ENCODE results near the gene SPNS2. TPM values are rescaled to one million over a fixed set of nuclear protein-coding genes. Genes with fewer than 3 reads are reported as not detected.
A peak's percentile ranks its signal among the peaks of the same experiment; 100 is the strongest.

Gene SPNS2
- total RNA-seq, 1 donor: under 0.01 TPM

DNA sequence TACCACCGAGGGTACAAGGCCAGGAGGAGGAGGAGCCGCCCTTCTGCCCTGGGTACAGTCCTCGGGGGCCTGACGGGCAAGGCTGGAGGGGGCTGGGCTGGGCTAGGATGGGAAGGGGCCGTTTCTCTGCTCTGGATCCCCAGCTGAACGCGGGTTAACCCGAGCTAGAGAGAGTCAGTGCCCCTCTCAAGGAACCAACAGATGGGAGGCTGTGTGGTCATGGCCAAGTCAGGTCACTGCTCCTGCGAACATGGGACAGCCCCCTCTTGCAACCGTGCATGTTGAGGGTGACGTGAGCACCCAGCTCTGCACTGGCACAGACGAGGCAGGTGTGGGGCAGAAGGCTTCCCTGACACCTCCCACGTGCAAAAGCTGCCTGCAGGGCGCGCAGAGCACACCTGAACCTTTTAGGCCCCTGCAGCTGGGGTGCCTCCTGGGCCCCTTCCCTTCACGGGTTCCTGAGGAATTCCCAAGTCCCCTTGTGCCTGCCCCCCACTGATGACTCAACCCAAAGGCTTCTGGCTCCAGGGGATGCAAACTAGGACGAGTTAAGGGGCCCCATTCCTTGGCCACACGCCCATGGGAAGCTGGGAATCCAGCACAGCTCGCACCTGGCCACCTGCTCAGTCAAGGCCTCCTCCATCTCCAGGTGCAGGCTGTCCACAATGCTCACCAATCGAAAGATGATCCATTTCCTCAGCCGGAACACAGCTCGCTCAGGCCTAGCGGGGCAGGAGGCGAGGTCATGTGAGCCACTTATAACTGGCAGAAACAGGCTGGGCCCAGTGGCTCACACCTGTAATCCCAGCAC, 50.2 kb downstream of the SPNS2 start:
- H3K27ac ChIP-seq (ENCODE audit: low read depth, low read length): no peak overlapping the region
- no peak overlapping the region for H3K4me2 ChIP-seq (ENCODE audit: insufficient read depth, low read length)
- peaks cover 4% of the 10 kb centered on the region for H3K4me1 ChIP-seq (ENCODE audit: insufficient read depth, low read length)
- H3K9me3 ChIP-seq (ENCODE audit: low read depth, low read length): no peaks in the 10 kb centered on the region
- H3K79me2 ChIP-seq (ENCODE audit: insufficient read depth, low read length): peaks cover 8% of the 10 kb centered on the region
- no peak overlapping the region for H2AFZ ChIP-seq (ENCODE audit: low read length)
- H3K27me3 ChIP-seq (ENCODE audit: insufficient read depth, low read length): no peaks in the 10 kb centered on the region
- DNase-seq (ENCODE audit: insufficient read length, low spot score, missing footprints): peak; percentile 82
- TF ChIP-seq, protein P1, sequence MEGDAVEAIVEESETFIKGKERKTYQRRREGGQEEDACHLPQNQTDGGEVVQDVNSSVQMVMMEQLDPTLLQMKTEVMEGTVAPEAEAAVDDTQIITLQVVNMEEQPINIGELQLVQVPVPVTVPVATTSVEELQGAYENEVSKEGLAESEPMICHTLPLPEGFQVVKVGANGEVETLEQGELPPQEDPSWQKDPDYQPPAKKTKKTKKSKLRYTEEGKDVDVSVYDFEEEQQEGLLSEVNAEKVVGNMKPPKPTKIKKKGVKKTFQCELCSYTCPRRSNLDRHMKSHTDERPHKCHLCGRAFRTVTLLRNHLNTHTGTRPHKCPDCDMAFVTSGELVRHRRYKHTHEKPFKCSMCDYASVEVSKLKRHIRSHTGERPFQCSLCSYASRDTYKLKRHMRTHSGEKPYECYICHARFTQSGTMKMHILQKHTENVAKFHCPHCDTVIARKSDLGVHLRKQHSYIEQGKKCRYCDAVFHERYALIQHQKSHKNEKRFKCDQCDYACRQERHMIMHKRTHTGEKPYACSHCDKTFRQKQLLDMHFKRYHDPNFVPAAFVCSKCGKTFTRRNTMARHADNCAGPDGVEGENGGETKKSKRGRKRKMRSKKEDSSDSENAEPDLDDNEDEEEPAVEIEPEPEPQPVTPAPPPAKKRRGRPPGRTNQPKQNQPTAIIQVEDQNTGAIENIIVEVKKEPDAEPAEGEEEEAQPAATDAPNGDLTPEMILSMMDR (IDR thresholded peaks at IDR 0.05; ENCODE audit: extremely low read depth, low read depth, low read length): no peak
- peaks cover 13% of the 10 kb centered on the region for H4K20me1 ChIP-seq (ENCODE audit: insufficient read depth, low read length)
- no peak overlapping the region for H3K4me3 ChIP-seq (ENCODE audit: insufficient read depth, low read length)
- peaks cover 65% of the 10 kb centered on the region for H3K36me3 ChIP-seq (ENCODE audit: insufficient read depth, low read length)

DNA sequence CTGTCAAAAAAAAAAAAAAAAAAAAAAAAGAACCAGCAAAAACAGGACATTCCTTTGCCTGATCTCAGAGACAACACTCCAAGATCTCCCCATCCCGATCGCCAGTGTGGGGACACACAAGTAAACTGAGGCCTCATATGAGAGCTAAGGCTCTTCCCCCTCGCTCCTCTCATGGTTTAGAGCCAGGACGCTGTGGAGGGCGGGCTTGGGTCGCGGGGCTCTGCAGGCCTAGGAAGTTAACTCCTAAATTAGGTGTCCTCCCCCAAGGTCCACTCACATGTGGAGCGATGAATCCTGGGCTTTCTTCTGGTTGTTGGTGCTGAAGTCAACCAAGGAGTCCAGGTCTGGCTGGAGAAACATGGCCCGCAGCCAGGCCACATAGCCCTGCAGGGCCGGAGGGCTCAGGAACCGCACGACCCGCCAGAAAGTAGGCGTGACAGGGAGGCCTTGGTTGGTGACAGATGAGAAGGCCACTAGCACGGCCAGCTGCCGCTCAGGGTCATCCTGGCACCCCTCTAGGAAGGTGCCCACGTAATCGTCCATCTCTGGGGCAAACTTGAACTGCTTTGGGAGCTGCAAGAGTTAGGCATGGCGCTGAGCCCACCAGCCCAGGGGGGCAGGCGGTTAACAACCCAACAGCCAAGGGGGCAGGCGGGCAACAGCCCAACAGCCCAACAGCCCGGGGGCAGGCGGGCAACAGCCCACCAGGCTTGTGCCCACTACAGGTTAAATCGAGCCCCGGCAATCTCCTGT, 51.3 kb downstream of the SPNS2 start:
- DNase-seq (ENCODE audit: insufficient read length, low spot score, missing footprints): no peak
- TF ChIP-seq, protein P1 (IDR thresholded peaks at IDR 0.05; ENCODE audit: extremely low read depth, low read depth, low read length): no peak
- H4K20me1 ChIP-seq (ENCODE audit: insufficient read depth, low read length): peaks cover 17% of the 10 kb centered on the region
- no peaks in the 10 kb centered on the region for H3K27me3 ChIP-seq (ENCODE audit: insufficient read depth, low read length)
- no peaks in the 10 kb centered on the region for H3K9me3 ChIP-seq (ENCODE audit: low read depth, low read length)
- no peak overlapping the region for H3K27ac ChIP-seq (ENCODE audit: low read depth, low read length)
- H3K4me1 ChIP-seq (ENCODE audit: insufficient read depth, low read length): peaks cover 11% of the 10 kb centered on the region
- no peak overlapping the region for H2AFZ ChIP-seq (ENCODE audit: low read length)
- H3K79me2 ChIP-seq (ENCODE audit: insufficient read depth, low read length): peaks cover 18% of the 10 kb centered on the region
- no peak overlapping the region for H3K4me2 ChIP-seq (ENCODE audit: insufficient read depth, low read length)
- peaks cover 62% of the 10 kb centered on the region for H3K36me3 ChIP-seq (ENCODE audit: insufficient read depth, low read length)
- no peak overlapping the region for H3K4me3 ChIP-seq (ENCODE audit: insufficient read depth, low read length)

DNA sequence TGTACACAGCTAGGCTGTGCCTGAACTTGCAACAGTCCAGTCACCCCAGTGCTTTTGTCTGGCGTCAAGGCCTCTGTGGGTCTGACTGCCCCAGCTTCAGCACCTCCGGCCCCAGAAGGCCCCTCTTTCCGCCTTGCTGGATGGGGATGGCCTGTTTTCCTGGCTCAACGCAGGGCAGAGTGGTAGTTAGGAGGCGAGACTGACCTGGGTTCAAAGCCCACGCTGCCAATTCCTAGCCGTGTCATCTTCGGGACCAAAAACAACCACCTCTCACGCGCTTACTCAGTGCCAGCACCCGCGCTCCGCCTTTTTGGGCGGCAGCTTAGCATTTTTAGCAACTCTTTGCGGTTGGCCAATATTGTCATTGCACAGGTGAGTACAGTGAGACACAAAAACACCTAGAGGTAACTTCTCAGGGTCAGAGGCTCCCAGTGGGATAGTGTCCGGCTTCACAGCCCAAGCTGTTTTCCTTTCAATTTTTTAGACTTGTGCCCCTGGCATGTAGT, 51.9 kb downstream of the SPNS2 start:
- Histone ChIP-seq H3K4me1 (ENCODE audit: insufficient read depth, low read length) (peaks cover 14% of the 10 kb centered on the region), H3K79me2 (ENCODE audit: insufficient read depth, low read length) (peaks cover 25% of the 10 kb centered on the region), H3K9me3 (ENCODE audit: low read depth, low read length) (no peaks in the 10 kb centered on the region), H3K27me3 (ENCODE audit: insufficient read depth, low read length) (no peaks in the 10 kb centered on the region), H3K27ac (ENCODE audit: low read depth, low read length) (no peak overlapping the region), H3K4me3 (ENCODE audit: insufficient read depth, low read length) (no peak overlapping the region), H4K20me1 (ENCODE audit: insufficient read depth, low read length) (peaks cover 17% of the 10 kb centered on the region), H3K36me3 (ENCODE audit: insufficient read depth, low read length) (peaks cover 62% of the 10 kb centered on the region), H2AFZ (ENCODE audit: low read length) (no peak overlapping the region), H3K4me2 (ENCODE audit: insufficient read depth, low read length) (no peak overlapping the region)
- peak; percentile 81 for DNase-seq (ENCODE audit: insufficient read length, low spot score, missing footprints)
- TF ChIP-seq, protein P1 (IDR thresholded peaks at IDR 0.05; ENCODE audit: extremely low read depth, low read depth, low read length): no peak

DNA sequence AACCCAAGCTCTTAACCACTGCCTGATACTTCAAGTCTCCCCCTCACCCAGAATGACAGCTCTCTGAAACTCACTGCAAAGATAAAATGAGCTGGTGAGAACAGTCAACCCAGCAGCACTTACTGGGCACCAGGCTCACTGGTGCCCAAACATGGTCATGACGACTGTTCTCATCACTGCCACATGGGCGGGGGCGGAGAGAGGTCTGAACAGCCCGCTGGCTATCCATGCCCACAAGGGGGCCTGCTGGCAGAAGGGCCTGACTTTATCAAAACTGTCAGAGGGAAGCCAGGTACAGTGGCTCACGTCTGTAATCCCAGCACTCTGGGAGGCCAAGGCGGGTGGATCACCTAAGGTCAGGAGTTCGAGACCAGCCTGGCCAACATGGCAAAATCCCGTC, 52.5 kb downstream of the SPNS2 start:
- H4K20me1 ChIP-seq (ENCODE audit: insufficient read depth, low read length): peaks cover 17% of the 10 kb centered on the region
- DNase-seq (ENCODE audit: insufficient read length, low spot score, missing footprints): no peak
- H3K4me2 ChIP-seq (ENCODE audit: insufficient read depth, low read length): no peak overlapping the region
- H2AFZ ChIP-seq (ENCODE audit: low read length): no peak overlapping the region
- no peaks in the 10 kb centered on the region for H3K27me3 ChIP-seq (ENCODE audit: insufficient read depth, low read length)
- H3K4me3 ChIP-seq (ENCODE audit: insufficient read depth, low read length): no peak overlapping the region
- peaks cover 62% of the 10 kb centered on the region for H3K36me3 ChIP-seq (ENCODE audit: insufficient read depth, low read length)
- TF ChIP-seq, protein P1 (IDR thresholded peaks at IDR 0.05; ENCODE audit: extremely low read depth, low read depth, low read length): peak; percentile 15
- H3K27ac ChIP-seq (ENCODE audit: low read depth, low read length): no peak overlapping the region
- no peaks in the 10 kb centered on the region for H3K9me3 ChIP-seq (ENCODE audit: low read depth, low read length)
- H3K79me2 ChIP-seq (ENCODE audit: insufficient read depth, low read length): peaks cover 26% of the 10 kb centered on the region
- peaks cover 19% of the 10 kb centered on the region for H3K4me1 ChIP-seq (ENCODE audit: insufficient read depth, low read length)
